OCI-LY7 (cell line): Measurements from ENCODE around the gene VWF. TPM values are rescaled to one million over a fixed set of nuclear protein-coding genes. Genes with fewer than 3 reads are reported as not detected.
A peak's percentile ranks its signal among the peaks of the same experiment; 100 is the strongest.

ENCODE experiments used
- Bru-seq: library from RNA; stranded (reverse); fragments of 400-500 nt; gene quantifications from one replicate; lab custom pipeline; 2021; lab: Mats Ljungman, UMichigan
- BruChase-seq, 2 experiments: library from RNA; stranded (reverse); fragments of 400-500 nt; gene quantifications; one replicate each; lab custom pipeline; 2021; lab: Mats Ljungman, UMichigan
- BruUV-seq: library from RNA; stranded (reverse); fragments of 400-500 nt; replicated peaks from 2 replicates; lab custom pipeline; 2021; lab: Mats Ljungman, UMichigan
- CTCF ChIA-PET: fragments of 300-600 bp; sonication (Branson Sonifier 250); formaldehyde crosslinking; loops from one replicate; lab custom pipeline; 2022; ENCODE audit warnings: antibody characterized with exemption; ENCODE audit not compliant: unreplicated experiment; lab: Charles Lee
- POLR2A ChIA-PET: fragments of 300-600 bp; sonication (Branson Sonifier 250); formaldehyde crosslinking; loops from one replicate; lab custom pipeline; 2022; ENCODE audit warnings: antibody characterized with exemption; lab: Charles Lee
- DNase-seq: peaks from one replicate; pipeline ENCODE4 v3.0.0-alpha.2; 2015; ENCODE audit warnings: low spot score
- H2AFZ ChIP-seq: fragments of 200-600 bp; sonication (generic), shearing (Covaris generic); 2 replicates; pipeline ENCODE4 v1.6.1; 2014; ENCODE audit warnings: mild to moderate bottlenecking, antibody characterized with exemption, low read length, moderate library complexity
- H3K27ac ChIP-seq: fragments of 200-600 bp; sonication (generic); 2 replicates; pipeline ENCODE4 v1.5.1; 2014; ENCODE audit warnings: mixed run types, low read depth, mild to moderate bottlenecking, moderate library complexity, low read length, inconsistent platforms; ENCODE audit not compliant: poor library complexity, severe bottlenecking
- H3K36me3 ChIP-seq: fragments of 200-600 bp; sonication (generic); 2 replicates; pipeline ENCODE4 v1.6.1; 2014; ENCODE audit warnings: mild to moderate bottlenecking, antibody characterized with exemption, low read length, moderate library complexity, mixed read lengths; ENCODE audit not compliant: insufficient read depth
- H3K4me1 ChIP-seq: fragments of 200-600 bp; sonication (generic); 2 replicates; pipeline ENCODE4 v1.5.1; 2014; ENCODE audit warnings: mild to moderate bottlenecking, low read length; ENCODE audit not compliant: insufficient read depth, poor library complexity, severe bottlenecking
- H3K4me2 ChIP-seq: fragments of 200-600 bp; sonication (generic); 2 replicates; pipeline ENCODE4 v1.6.1; 2014; ENCODE audit warnings: mild to moderate bottlenecking, low read length
- H3K4me3 ChIP-seq: fragments of 200-600 bp; sonication (generic); 2 replicates; pipeline ENCODE4 v1.5.1; 2014; ENCODE audit warnings: mild to moderate bottlenecking, low read depth, low read length; ENCODE audit not compliant: poor library complexity, severe bottlenecking
- H3K79me2 ChIP-seq: fragments of 200-600 bp; sonication (generic); 2 replicates; pipeline ENCODE4 v1.6.1; 2016; ENCODE audit warnings: low read depth, mild to moderate bottlenecking, low read length, moderate library complexity, mixed read lengths; ENCODE audit not compliant: insufficient read depth
- H3K9me2 ChIP-seq: fragments of 200-600 bp; sonication (generic); 2 replicates; pipeline ENCODE4 v1.6.1; 2016; ENCODE audit warnings: mild to moderate bottlenecking, low read length, mixed read lengths; ENCODE audit not compliant: insufficient read depth
- H3K9me3 ChIP-seq: fragments of 200-600 bp; sonication (generic); 2 replicates; pipeline ENCODE4 v1.6.1; 2014; ENCODE audit warnings: mild to moderate bottlenecking, mixed run types, low read length, mixed read lengths
- H4K20me1 ChIP-seq: fragments of 200-600 bp; sonication (generic); 2 replicates; pipeline ENCODE4 v1.6.1; 2014; ENCODE audit warnings: mild to moderate bottlenecking, antibody characterized with exemption, low read length, moderate library complexity, mixed read lengths; ENCODE audit not compliant: insufficient read depth
- EZH2phosphoT487 ChIP-seq: fragments of 200-600 bp; sonication (generic); IDR thresholded peaks from 2 replicates; pipeline ENCODE4 v1.6.1; 2018; ENCODE audit warnings: low read depth, borderline replicate concordance, mild to moderate bottlenecking, mixed run types, antibody characterized with exemption, low read length, moderate library complexity, mixed read lengths
- intact Hi-C: fragments of 100-400 bp; cut with micrococcal nuclease; formaldehyde crosslinking; loops from one replicate; pipeline ENCODE4 v1.10.0; 2022; ENCODE audit not compliant: unreplicated experiment
- long read RNA-seq: library from polyadenylated mRNA; stranded (forward); transcript quantifications from one replicate; pipeline ENCODE4 v2.0.0, GENCODE V29; 2022
- total RNA-seq, 2 experiments: library from RNA; depleted of rRNA in 1 of 2; stranded (reverse); fragments of >200 nt in 1 of 2; shearing (Covaris generic) in 1 of 2; gene quantifications; 2 replicates each; pipeline ENCODE4 v1.2.3, GENCODE V29; 2014 to 2022
- TF ChIP-seq, protein P1 (sequence below): fragments of 200-600 bp; sonication (generic); conservative IDR thresholded peaks from 2 replicates; pipeline ENCODE4 v1.5.1; 2014; ENCODE audit warnings: mild to moderate bottlenecking, antibody characterized with exemption, low read length, moderate library complexity, mixed read lengths

The VWF gene
- not detected in 2 replicates for total RNA-seq (2014; rRNA removed; shearing (Covaris generic))
- 0.32 and 0.35 TPM in 2 replicates for total RNA-seq (2022)
- Bru-seq, nascent RNA, result not detected
- BruChase-seq, experiment 1, labeled RNA remaining after a 6-hour chase, result percentile 2 among the genes with signal in this experiment
- percentile 2 among the genes with signal in this experiment for BruChase-seq, experiment 2, labeled RNA remaining after a 2-hour chase
- long read RNA-seq, result 0 reads

DNA sequence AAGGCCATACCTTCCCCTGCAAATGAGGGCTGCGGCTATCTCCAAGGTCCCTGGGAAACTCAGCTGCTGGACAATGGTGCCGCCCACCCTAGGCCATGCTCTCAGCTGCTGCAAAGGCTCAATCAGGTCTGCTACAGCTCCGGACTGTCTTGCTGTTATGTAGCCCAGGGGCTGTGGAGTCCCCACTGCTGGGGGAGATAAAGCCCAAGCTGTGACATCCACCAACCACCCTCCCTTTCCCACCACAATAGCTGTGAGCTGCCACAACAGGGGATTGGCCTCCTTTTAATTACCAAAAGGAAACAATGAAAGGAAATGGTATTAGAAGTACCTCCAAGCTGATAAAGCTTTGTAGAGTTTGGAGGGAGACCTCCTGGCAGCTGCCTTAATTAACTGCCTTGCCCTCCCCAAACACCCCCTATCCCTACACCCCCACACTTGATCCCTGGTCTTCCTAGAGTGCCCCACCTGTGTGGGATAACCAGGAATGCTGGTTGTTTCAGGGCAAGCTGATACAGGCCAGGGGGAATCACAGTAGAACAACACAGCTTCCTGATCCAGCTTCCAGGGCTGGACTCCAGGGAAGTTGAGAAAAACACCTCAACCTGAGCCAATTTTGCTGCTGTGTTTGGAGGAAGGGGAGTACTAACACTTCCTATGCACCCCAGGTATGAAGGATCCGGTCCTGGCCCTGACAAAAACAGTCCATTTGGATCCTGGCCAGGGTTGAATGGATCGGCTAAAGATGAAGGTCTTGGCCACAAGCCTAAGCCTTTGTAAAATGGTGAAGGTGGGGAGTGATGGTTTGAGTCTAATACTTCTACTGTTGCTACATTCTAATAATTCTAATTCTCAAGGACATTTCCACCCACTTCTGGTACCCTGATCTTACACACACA, at the start of gene VWF:
Gene VWF (minus strand): TSS at position 260 of the 899 bp plus-strand sequence. CDS start 1,474 bp downstream, outside the sequence.
- H3K4me3 ChIP-seq, result no peak within 1 kb of the TSS
- POLR2A ChIA-PET, result interaction anchor here (0.6 to 0.7 kb wide), 2 partner anchors 27 to 686 kb away, joined by 3 read pairs; no protein-coding TSS in a partner anchor
- H3K9me3 ChIP-seq, result no peaks in the 10 kb centered on the region
- no peak within 1 kb of the TSS for H2AFZ ChIP-seq
- no peaks in the 10 kb centered on the region for H3K4me1 ChIP-seq
- H3K79me2 ChIP-seq, result no peaks in the 10 kb centered on the region
- no peaks in the 10 kb centered on the region for H3K9me2 ChIP-seq
- no peaks in the 10 kb centered on the region for H4K20me1 ChIP-seq
- H3K4me2 ChIP-seq, result no peak within 1 kb of the TSS
- H3K36me3 ChIP-seq, result no peaks in the 10 kb centered on the region
- BruUV-seq, result no TSS peak
- H3K27ac ChIP-seq, result no peak within 1 kb of the TSS
- DNase-seq, result no peak
- no peak for TF ChIP-seq EZH2phosphoT487
- TF ChIP-seq, protein P1, sequence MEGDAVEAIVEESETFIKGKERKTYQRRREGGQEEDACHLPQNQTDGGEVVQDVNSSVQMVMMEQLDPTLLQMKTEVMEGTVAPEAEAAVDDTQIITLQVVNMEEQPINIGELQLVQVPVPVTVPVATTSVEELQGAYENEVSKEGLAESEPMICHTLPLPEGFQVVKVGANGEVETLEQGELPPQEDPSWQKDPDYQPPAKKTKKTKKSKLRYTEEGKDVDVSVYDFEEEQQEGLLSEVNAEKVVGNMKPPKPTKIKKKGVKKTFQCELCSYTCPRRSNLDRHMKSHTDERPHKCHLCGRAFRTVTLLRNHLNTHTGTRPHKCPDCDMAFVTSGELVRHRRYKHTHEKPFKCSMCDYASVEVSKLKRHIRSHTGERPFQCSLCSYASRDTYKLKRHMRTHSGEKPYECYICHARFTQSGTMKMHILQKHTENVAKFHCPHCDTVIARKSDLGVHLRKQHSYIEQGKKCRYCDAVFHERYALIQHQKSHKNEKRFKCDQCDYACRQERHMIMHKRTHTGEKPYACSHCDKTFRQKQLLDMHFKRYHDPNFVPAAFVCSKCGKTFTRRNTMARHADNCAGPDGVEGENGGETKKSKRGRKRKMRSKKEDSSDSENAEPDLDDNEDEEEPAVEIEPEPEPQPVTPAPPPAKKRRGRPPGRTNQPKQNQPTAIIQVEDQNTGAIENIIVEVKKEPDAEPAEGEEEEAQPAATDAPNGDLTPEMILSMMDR, result no peak
- intact Hi-C loops, result no loop called here
- CTCF ChIA-PET, result no interaction called here

DNA sequence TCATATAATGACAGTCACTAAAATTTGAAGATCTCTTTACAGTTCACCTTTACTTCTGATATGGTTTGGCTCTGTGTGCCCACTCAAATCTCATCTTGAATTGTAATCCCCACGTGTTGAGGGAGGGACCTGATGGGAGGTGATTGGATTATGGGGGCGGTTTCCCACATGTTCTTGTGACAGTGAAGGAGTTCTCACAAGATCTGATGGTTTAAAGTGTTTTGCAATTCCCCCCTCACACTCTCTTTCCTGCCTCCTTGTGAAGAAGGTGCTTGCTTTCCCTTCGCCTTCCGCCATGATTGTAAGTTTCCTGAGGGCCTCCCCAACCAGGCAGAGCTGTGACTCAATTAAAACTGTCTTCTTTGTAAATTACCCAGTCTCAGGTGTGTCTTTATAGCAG, 48.4 kb upstream of the VWF start:
- ChIA-PET POLR2A (no interaction called here), CTCF (no interaction called here)
- TF ChIP-seq, protein P1, result no peak
- TF ChIP-seq EZH2phosphoT487, result no peak
- Histone ChIP-seq H2AFZ (no peak overlapping the region), H3K9me2 (no peaks in the 10 kb centered on the region), H4K20me1 (no peaks in the 10 kb centered on the region), H3K9me3 (no peaks in the 10 kb centered on the region), H3K36me3 (no peaks in the 10 kb centered on the region), H3K4me1 (no peaks in the 10 kb centered on the region), H3K27ac (no peak overlapping the region), H3K4me3 (no peak overlapping the region), H3K79me2 (no peaks in the 10 kb centered on the region), H3K4me2 (no peak overlapping the region)
- intact Hi-C loops, result no loop called here
- BruUV-seq, result no TSS peak
- DNase-seq, result no peak
